Subcutaneous adipose tissue (tissue), 4 donors: Measurements from ENCODE around the gene NGEF. TPM values are rescaled to one million over a fixed set of nuclear protein-coding genes. Genes with fewer than 3 reads are reported as not detected.

Experiments
- total RNA-seq, 4 donors: library from RNA; depleted of rRNA; stranded (reverse); fragments of >200 nt; gene quantifications; one replicate each; pipeline ENCODE4 v1.1.0, GENCODE V29; 2016
- TF ChIP-seq, protein P1 (sequence below): fragments of 450-650 bp; IDR thresholded peaks from one replicate; pipeline ENCODE4 v1.5.1; 2016; ENCODE audit warnings: low read depth, mild to moderate bottlenecking, control low read depth, antibody characterized with exemption, moderate library complexity

The NGEF gene
- total RNA-seq, 4 donors from 2014 or later, result 0.16 to 1.3 (median 0.17) TPM; not detected in 1

DNA sequence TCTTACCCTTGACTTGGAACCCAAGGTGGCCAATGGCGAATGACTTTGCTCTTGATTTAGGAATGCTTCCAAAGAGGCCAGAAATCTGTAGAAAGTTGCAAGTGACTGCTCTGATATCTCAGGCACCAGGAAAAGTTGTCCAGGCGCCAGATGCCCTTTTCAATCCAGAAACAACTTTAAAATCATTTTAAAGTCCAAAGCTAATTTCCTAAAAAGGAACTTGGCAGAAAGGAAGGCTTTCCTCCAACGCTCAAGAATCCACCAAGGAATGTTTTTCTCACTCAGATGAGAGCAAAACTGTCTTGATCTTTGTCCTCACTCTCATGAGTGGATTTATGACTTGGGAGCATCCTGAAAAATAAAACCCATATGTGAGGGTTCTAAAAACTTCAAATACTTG lies 5.3 kb downstream of the NGEF start:
- TF ChIP-seq, protein P1, sequence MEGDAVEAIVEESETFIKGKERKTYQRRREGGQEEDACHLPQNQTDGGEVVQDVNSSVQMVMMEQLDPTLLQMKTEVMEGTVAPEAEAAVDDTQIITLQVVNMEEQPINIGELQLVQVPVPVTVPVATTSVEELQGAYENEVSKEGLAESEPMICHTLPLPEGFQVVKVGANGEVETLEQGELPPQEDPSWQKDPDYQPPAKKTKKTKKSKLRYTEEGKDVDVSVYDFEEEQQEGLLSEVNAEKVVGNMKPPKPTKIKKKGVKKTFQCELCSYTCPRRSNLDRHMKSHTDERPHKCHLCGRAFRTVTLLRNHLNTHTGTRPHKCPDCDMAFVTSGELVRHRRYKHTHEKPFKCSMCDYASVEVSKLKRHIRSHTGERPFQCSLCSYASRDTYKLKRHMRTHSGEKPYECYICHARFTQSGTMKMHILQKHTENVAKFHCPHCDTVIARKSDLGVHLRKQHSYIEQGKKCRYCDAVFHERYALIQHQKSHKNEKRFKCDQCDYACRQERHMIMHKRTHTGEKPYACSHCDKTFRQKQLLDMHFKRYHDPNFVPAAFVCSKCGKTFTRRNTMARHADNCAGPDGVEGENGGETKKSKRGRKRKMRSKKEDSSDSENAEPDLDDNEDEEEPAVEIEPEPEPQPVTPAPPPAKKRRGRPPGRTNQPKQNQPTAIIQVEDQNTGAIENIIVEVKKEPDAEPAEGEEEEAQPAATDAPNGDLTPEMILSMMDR, result no peak

DNA sequence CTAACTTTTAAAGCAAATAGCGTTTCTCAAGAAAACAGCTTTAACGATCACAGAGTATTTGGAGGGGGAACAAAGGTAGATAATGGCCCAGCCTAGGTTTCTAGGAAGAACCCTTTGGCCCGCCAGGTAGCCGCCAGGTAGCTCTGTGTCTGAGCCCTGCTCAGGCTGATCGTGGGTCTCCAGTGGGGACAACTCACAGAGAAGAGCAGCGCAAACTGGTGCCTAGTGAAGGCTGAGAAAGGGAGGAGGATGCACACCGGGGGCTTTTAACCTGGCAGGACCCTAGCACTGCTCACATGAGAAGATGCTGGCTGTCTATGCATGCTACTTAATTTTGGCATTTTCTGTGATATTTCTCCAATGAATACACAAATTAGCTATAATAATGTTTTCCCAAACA lies 5.8 kb downstream of the NGEF start:
- TF ChIP-seq, protein P1, result no peak

DNA sequence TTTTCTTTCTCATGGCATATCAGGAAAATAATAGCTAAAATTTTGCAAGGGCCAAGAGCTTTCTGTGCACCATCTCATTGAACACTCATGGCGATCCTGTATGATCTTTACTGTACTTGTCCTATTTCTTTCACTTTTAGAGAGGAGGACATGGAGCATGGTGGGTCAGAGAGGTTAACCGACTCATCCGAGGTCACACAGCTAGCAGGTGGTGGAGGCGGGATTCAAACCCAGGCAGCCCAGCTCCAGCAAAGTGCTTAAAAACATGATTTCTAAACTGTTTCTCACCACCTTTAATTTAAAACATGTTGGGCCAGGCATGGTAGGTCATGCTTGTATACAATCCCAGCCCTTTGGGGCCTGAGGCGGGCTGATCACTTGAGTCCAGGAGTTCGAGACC lies 6.4 kb downstream of the NGEF start:
- TF ChIP-seq, protein P1, result no peak

DNA sequence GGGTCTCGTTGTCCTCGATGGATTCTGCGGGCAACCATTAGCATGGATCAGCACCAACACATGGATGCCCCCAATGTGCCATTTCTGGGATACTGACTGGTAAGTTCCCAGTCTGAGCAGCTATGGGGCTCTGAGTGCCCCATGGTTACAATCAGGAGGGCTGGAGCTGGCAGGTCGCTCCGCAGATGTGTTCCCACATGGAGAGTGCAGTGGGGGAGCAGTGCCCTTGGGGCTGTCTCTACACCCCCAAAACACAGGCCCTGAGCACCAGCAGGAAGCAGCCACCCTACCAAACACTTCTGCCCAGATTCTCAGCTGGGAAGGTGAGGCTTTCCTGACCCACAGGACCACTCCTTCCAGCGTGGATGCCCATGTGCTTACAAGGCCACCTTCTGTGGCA lies 8.0 kb downstream of the NGEF start:
- TF ChIP-seq, protein P1, result no peak

DNA sequence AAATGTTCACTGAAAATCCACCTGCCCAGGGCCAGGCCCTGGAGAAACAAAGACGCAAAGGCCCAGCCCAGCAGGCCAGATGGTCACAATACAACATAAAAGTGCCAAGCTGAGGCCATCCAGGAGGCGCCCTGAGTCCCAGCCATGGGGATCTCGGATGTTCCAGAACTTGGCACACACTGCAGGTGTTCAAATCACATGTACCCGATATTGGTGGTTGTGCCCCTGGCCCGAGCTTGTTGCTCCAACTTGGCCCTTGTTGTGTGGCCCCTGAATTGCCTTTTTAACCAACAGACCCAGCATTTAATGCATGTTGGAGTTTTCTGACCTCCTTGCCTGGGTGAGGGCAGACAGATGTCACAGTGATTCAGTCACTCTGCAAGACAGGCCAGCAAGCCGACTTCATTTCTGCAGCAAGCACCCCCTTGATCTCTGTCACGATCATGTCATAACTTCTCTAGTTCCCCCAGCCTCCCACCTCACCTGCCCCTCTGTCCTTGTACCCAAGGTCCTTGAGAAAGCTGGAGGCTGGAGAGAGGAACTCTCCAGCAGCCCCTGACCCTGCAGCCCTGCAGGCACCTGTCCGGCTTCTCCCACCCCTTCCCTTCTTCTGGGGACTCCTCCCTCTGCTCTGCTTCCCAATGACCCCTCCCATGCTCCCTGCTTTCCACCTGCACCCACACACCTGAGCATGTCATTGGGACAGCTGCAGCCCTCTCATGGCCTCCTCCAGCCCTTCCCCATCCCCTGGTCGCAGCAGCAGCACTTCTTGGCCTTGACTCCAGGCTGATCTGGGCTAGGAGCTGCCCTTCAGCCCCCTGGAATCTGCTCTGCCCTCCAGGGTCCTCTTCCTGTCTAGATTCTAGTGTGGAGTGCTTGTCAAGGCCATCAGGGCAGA lies 9.1 kb downstream of the NGEF start:
- TF ChIP-seq, protein P1, result no peak

DNA sequence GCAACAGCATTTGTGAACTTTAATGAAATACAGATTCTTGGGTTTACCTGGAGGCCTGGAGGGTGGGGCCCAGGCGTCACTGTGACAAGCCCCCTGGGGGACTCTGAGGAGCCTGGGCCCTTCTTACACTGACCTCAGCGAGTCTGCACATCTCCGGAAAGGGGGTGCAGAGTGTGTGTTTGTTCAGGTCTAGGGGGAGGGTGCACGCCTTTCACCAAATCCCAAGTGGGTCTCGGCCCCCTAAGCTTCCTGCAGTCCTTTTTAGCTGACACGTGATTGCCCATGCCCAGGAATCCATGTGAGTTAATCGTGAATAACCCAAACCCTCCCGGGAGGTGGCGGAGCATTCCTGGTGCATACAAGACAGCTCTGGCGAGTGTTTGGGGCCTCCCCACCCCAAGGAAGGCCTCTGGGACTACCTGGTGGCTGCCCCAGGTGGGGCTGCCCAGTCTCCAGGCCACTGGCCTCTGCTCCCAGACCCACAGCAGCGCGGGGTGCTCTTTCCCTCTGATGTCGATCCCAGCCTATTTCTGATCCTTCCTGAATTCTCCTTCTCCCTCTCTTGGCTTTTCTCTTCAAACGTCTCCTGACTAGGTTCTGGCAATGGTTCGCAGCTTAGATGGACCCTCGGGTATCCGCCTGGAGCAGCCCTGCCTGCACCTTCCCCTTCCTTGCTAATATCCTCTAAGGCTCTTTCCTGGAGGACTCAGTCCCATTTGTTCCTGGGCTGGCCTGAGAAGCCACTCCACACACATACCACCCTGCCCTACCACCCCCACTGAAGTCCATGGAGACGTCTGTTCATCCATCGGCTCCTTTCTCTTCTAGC lies 10.0 kb downstream of the NGEF start:
- TF ChIP-seq, protein P1, result no peak
